DMS 273 treated with DMSO at 0.1 percent for 48 hours (cell line): Measurements from ENCODE around the gene CTU2.

Experiments
- DNase-seq: peaks from one replicate; lab custom pipeline; 2025; lab: John Stamatoyannopoulos, UW

Gene CTU2

DNA sequence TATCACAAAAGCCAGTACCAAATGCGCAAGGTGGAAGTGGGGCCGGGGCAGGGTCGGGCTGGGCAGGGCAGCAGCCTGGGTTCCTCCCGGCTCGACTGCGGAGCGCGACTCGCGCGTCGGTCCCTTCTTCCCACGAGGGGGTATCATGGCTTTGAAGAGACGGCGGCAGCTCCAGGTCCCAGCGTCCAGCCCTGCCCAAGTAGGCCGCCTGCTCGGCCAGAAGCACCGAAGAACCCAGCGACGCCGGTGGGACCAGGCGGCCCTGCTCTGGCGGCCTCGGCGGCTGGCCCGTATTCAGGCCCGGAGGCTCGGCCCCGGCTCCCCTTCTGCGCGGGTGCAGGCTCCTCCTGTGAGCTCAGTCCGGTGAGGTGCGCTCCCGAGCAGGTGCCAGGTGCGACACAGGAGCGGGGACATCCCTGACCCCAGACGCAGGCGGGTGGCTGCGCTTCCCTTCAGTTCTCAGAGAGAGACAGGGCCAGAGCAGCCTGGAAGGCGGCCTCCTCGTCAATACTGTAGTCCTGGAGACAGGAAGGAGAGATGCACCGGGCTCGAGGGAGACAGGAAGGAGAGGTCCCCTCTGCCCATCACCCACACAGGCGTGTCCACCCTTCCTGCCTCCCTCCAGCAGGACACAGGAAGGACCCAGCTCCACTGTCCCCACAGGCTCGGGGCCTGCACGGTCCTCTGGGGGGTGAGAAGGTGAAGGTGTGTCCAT is 9.0 kb upstream of the CTU2 start:
- DNase-seq, result no peak

DNA sequence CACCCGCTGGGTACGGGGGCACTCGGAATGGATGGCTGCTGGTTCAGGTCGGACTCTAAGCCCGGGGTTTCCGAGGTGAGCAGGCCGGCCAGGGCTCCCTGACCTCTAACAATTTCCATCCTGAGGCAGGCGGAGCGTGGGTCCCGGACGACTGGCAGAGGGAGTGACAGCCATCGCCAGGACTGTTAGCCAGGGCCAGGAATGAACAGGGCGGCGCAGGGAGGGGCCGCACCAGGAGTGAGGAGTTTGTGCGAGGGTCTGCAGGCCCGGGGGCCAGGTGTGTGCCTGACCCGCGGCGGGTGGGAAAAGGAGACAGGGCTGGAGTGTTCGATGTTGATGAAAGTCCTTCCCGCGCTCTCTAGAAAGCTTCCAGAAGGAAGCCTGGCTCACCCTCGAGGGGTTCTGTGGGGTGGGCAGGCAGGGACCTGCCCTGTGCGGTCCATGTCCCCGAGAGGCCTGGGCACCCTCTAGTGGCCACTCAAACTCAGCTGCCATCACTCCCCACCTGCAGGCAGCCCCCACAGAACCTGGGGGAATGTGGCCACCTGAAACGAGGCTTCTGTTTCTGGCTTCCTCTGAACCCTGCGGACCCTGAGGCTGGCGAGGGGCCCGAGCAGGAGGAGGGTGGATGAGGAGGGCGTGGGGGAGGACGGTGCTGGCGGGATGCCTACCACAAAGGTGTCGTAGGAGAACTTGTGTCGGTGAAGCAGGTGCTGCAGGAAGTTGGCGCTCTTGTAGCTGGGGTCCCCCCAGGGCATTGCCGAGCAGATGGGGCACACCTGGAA is 8.3 kb upstream of the CTU2 start:
- DNase-seq, result no peak

GRCh38 chr16:88698646-88699045 is 7.7 kb upstream of the CTU2 start:
- DNase-seq, result no peak

DNA sequence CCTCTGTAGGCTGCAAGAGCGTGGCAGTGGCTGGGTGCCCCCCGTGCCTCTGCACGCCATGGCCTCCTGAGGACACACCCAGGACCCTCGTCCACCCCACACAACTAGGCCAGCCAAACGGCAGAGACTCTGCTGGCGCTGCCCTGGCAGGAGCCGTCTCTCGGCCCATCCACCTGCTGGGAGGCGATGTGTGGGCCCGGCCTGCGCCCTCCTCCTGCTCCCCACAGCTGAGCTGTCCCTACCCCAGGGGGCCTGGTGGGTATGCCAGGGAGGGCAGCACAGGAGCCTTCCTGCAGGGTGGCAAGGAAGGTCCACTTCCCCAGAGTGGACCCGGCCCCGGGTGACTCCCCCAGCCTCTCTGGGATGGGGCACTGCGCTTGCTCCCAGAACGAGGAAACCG is 7.1 kb upstream of the CTU2 start:
- no peak for DNase-seq

GRCh38 chr16:88700322-88700635 is 6.0 kb upstream of the CTU2 start:
- no peak for DNase-seq

GRCh38 chr16:88700636-88701482 is 5.4 kb upstream of the CTU2 start:
- DNase-seq, result no peak

- DNase-seq, result no peak
These were observed 4.5 kb upstream of the CTU2 start for GRCh38 chr16:88701581-88702370.

GRCh38 chr16:88702371-88703210 is 3.7 kb upstream of the CTU2 start:
- DNase-seq, result no peak

GRCh38 chr16:88703486-88704309 is 2.6 kb upstream of the CTU2 start:
- DNase-seq, result no peak

GRCh38 chr16:88705076-88705684 is 1.1 kb upstream of the CTU2 start:
- DNase-seq, result no peak

- DNase-seq, result no peak
These were observed 488 bp upstream of the CTU2 start for GRCh38 chr16:88705801-88706228.

GRCh38 chr16:88706965-88707826 is 893 bp downstream of the CTU2 start:
- DNase-seq, result no peak

GRCh38 chr16:88710556-88710955 is 4.3 kb downstream of the CTU2 start:
- no peak for DNase-seq

DNA sequence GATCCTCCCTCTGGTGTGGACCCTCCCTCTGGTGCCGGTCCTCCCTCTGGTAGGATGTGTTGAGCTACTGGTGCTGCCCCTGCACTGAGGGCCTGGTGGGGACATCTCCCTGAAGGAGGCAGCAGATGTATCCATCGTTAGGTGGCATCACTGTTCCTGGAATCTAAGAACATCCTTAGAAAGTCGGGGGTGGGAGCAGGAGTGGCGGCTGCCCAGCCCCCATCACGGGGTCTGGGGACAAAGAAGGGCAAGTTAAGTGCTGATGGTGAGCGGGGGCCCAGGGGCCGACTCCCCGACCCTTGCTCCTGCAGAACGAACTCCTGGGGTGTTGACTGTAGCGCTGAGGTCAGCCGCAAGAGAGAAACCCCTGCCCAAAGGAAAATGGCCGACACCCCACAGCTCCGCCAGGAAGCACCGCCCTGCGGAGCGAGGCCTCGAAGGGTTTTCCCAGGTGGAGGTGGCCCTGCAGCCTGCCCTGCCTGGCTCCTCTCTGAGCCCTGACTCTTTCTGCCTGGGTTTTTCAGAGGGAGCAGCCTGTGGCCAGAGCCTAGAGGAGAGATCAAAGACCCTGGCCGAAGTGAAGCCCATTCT is 5.5 kb downstream of the CTU2 start:
- no peak for DNase-seq

DNA sequence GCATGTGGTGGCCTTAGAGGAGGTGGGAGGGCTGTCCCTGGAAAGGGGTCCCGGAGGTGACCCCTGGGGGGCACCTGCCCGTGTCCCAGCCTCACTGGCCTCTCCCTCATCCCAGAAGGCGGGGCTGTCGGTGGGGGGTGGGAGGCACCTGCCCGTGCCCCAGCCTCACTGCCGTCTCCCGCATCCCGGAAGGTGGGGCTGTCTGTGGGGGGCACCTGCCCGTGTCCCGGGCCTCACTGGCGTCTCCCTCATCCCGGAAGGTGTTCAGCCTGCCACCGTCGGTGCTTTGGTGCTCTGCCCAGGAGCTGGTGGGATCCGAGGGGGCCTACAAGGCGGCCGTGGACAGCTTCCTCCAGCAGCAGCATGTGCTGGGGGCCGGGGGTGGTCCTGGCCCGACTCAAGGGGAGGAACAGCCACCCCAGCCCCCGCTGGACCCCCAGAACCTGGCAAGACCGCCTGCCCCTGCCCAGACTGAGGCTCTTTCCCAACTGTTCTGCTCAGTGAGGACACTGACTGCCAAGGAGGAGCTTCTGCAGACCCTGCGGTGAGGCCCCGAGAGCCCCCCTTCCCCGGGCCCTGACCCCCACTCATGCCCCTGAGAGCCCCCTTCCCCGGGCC is 6.2 kb downstream of the CTU2 start:
- DNase-seq, result no peak

GRCh38 chr16:88713054-88713453 is 6.8 kb downstream of the CTU2 start:
- DNase-seq, result no peak

GRCh38 chr16:88713568-88714419 is 7.5 kb downstream of the CTU2 start:
- DNase-seq, result no peak
